Vagina (tissue), 2 donors: ENCODE data around the gene RBM20.

ENCODE experiments used
- CTCF ChIP-seq, 3 experiments: fragments of 450-650 bp in 2 of 3; fragments of 200-600 bp in 1 of 3; sonication (generic) in 1 of 3; IDR thresholded peaks; one replicate each; pipeline ENCODE4 v1.5.1; 2017 to 2019; ENCODE audit warnings: antibody characterized with exemption in 3 of 3, mild to moderate bottlenecking in 2 of 3, moderate library complexity in 2 of 3
- POLR2A ChIP-seq, 2 donors: fragments of 450-650 bp; IDR thresholded peaks; one replicate each; pipeline ENCODE4 v1.6.1; 2017; ENCODE audit warnings: antibody characterized with exemption in 2 of 2, mild to moderate bottlenecking in 2 of 2, moderate library complexity in 2 of 2
- POLR2AphosphoS5 ChIP-seq, 2 donors: sonication (generic); formaldehyde crosslinking; IDR thresholded peaks; one replicate each; pipeline ENCODE4 v1.9.0; 2017; ENCODE audit warnings: antibody characterized with exemption in 2 of 2, mild to moderate bottlenecking in 2 of 2, low read depth in 1 of 2; ENCODE audit not compliant: insufficient read depth in 1 of 2

GRCh38 chr10:110777661-110778060 is 133.5 kb downstream of the RBM20 start:
- no peak for TF ChIP-seq CTCF (IDR thresholded peaks at IDR 0.05)
- TF ChIP-seq POLR2AphosphoS5 (IDR thresholded peaks at IDR 0.05; ENCODE audit: insufficient read depth in 1 of 2, low read depth in 1 of 2): no peak
- TF ChIP-seq POLR2A (IDR thresholded peaks at IDR 0.05): no peak
